HK-2 (cell line): Measurements from ENCODE around the gene POLR2M.

Source experiments
- DNase-seq: peaks from one replicate; pipeline ENCODE4 v3.0.0-alpha.2; 2018; ENCODE audit not compliant: unreplicated experiment

Gene POLR2M

GRCh38 chr15:57740048-57740447 is 33.5 kb downstream of the POLR2M start:
- DNase-seq: no peak

GRCh38 chr15:57741089-57741488 is 34.6 kb downstream of the POLR2M start:
- no peak for DNase-seq

DNA sequence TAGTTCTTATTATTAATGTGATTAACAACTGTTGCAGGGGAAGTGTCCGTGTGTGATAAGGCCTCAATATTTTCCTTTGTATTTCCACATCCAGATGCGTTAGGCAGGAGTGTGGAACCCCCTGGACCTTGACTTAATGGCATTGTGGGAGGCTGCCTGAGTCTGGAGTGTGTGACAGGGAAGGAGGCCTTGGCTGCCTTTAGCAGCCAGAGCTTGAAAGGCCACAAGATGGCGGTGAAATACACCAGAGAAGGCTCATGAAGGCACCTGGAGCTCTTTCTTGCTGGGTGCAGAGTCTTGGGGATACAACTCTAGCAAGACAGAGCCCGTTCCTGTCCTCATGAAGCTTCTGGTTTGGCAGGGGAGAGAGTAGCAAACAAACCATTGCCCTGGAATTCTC is 36.9 kb downstream of the POLR2M start:
- DNase-seq: no peak

GRCh38 chr15:57746786-57747185 is 40.3 kb downstream of the POLR2M start:
- DNase-seq: no peak

DNA sequence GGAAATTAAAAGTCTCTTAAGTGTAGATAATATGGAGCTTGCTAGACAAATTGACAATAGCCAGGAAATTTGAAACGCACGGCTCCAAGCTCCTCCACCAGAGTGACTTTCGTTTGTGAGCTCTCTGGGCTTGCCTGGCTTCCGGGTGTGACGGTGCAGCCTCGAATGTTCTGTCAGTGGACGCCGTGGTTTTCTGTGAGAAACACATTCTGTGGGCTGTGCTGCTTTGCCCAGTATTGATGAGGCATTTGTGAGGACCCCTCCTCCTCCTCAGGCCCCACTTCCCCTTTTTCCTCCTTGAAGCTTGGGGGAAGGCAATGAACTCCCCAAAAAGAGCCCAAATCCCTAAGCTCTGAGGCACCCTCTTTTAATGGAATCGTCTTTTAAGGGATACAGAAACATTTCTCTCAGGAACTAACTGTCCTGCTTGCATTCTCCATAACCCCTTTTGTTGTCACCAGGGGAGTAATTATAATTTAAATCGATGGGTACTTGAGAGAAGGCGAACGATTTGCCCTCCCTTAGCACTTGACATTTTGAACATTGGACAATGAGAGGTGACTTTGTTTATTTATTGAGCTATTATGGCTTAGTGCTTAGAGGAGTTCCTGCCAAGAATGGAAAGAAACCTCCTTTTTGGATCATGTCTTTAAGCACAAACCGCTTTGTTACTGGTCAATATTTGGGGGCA is 40.8 kb downstream of the POLR2M start:
- DNase-seq: no peak

DNA sequence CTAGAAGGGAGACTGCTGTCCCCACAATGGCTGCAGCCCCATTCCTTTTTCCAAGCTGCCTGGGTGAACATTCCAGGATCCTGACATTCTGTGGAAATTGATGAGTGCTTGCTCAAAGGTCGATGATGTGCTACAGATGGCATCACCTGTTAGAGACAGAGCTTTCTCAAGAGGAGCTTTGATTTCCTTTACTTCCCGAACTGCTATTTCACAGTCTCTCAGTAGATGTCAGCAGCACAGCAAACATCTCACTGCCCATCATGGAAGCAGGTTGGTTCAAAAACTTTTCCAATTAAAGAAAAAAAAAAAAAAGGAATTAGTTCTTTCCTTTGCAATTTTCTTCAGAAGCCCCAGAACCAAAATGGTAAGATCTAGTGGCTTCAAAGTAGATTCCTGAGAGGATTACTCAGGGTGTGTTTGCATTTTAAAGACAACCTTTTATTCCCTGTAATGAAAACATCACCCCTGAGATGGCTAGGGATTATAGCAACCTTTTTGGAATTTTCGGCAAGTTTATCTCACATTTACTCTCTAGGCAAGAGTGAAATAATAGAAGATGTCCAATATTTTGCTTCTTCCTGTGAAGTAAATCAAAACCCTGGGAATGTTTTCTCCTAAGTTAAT is 44.8 kb downstream of the POLR2M start:
- DNase-seq: no peak

GRCh38 chr15:57752436-57752835 is 45.9 kb downstream of the POLR2M start:
- no peak for DNase-seq

GRCh38 chr15:57752840-57753239 is 46.3 kb downstream of the POLR2M start:
- no peak for DNase-seq

DNA sequence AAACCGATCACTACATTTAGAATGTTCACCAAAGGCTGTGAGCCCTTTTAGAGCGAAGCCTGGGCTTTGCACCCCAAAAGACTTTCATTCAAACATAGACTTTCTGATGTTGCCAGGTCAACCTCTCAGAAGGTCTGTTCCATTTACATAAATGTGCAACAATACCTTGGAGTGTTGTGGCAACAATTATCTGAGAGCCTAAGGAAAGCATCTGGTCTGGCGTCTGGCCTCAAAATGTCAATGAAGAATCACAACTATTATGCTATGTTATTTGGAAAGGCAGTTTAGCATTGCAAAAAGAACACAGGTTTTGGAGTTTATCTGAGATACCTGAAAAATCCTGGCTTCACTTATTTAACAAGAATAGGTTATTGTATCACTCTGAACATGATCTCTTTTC is 50.0 kb downstream of the POLR2M start:
- DNase-seq: no peak

- no peak for DNase-seq
These were observed 52.0 kb downstream of the POLR2M start for GRCh38 chr15:57758560-57758959.

- DNase-seq: no peak
These were observed 55.0 kb downstream of the POLR2M start for GRCh38 chr15:57761562-57761961.

DNA sequence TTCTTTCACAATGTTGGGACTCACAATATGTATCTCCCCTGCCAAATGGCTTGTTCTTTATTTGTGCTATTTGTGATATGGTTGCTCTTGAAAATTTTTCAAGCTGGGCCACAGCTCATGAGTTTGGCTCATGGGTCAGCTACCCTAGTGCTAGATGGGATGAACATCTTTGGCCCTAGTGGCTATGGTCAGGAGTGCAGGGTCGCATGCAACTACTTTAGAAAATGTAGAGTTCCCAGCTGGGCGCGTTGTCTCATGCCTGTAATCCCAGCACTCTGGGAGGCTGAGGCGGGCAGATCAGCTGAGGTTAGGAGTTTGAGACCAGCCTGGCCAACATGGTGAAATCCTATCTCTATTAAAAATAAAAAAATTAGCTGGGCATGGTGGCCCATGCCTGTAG is 55.8 kb downstream of the POLR2M start:
- DNase-seq: no peak

- DNase-seq: no peak
These were observed 56.9 kb downstream of the POLR2M start for GRCh38 chr15:57763176-57763964.
